Measurements from ENCODE around the gene FOSL1. TPM values are rescaled to one million over a fixed set of nuclear protein-coding genes. Genes with fewer than 3 reads are reported as not detected.
A peak's percentile ranks its signal among the peaks of the same experiment; 100 is the strongest.

The FOSL1 gene
- total and polyA plus RNA-seq, 2 of the 13 experiments (the other 11 are each of a cell fraction or from before 2014, with no cell fraction given): 4.0 to 4.1 TPM

GRCh38 chr11:65857853-65858680 is 42.1 kb downstream of the FOSL1 start, which contains the start of gene CFL1 (continued):
- TF ChIP-seq ZNF574 (CRISPR knock-in tag; IDR thresholded peaks at IDR 0.05): peak; percentile 98
- TF ChIP-seq RBM39 (IDR thresholded peaks at IDR 0.05; ENCODE audit: low read depth, low read length, poor library complexity, severe bottlenecking): peak; percentile 97
- peak; percentile 97 for TF ChIP-seq DRAP1 (CRISPR knock-in tag; IDR thresholded peaks at IDR 0.05)
- TF ChIP-seq ZNF317 (CRISPR knock-in tag; IDR thresholded peaks at IDR 0.05): 0 out of 2 replicates have a peak, but pooled peaks have one; percentile 24
- TF ChIP-seq POLR2A (IDR thresholded peaks at IDR 0.05; ENCODE audit: insufficient read depth in 1 of 2, low read depth in 2 of 2, low read length in 2 of 2): peak in 1 of 2 experiments; percentile 99; a peak in 2 of 4 replicates
- TF ChIP-seq TBX3 (IDR thresholded peaks at IDR 0.05; ENCODE audit: borderline replicate concordance): no peak
- TF ChIP-seq REPIN1 (CRISPR knock-in tag; IDR thresholded peaks at IDR 0.05; ENCODE audit: borderline replicate concordance, low read depth): 0 out of 2 replicates have a peak, but pooled peaks have one; percentile 68
- TF ChIP-seq ZNF160 (CRISPR knock-in tag; IDR thresholded peaks at IDR 0.05): peak; percentile 64; the same call in 1 of the 2 replicates
- TF ChIP-seq GMEB1 (CRISPR knock-in tag; IDR thresholded peaks at IDR 0.05; ENCODE audit: borderline replicate concordance): peak; percentile 91
- no peak for TF ChIP-seq ZNF292 (CRISPR knock-in tag; IDR thresholded peaks at IDR 0.05; ENCODE audit: borderline replicate concordance, low read depth)
- TF ChIP-seq FOXP4 (CRISPR knock-in tag; IDR thresholded peaks at IDR 0.05): 0 out of 2 replicates have a peak, but pooled peaks have one; percentile 24
- TF ChIP-seq MIXL1 (CRISPR knock-in tag; IDR thresholded peaks at IDR 0.05): peak; percentile 49; the same call in 1 of the 2 replicates
- peak; percentile 75; the same call in 1 of the 2 replicates for TF ChIP-seq STAT5B (CRISPR knock-in tag; IDR thresholded peaks at IDR 0.05)
- peak; percentile 76; the same call in 1 of the 3 replicates for TF ChIP-seq MXI1 (IDR thresholded peaks at IDR 0.05; ENCODE audit: borderline replicate concordance, low read depth, low read length)
